Measurements from ENCODE around the gene ZNF195. TPM values are rescaled to one million over a fixed set of nuclear protein-coding genes. Genes with fewer than 3 reads are reported as not detected.
"Not testable (repeated sequence)": the region's sequence is repeated elsewhere in the genome, so short reads cannot be mapped to it uniquely, and the experiment has no call there.

The ZNF195 gene
- polyA plus RNA-seq, 1 experiment = 10.2 TPM

GRCh38 chr11:3402861-3403250 is 23.9 kb upstream of the ZNF195 start:
- POLR2A ChIA-PET; CTCF ChIA-PET; DNase-seq (ENCODE audit: low read depth); H3K27me3 ChIP-seq (ENCODE audit: control insufficient read depth, insufficient read depth, low read length); H3K4me3 ChIP-seq (ENCODE audit: low read depth, low read length); H3K36me3 ChIP-seq (ENCODE audit: control insufficient read depth, insufficient read depth, low read length): not testable (repeated sequence)

- DNase-seq (ENCODE audit: low read depth); H3K27me3 ChIP-seq (ENCODE audit: control insufficient read depth, insufficient read depth, low read length); H3K36me3 ChIP-seq (ENCODE audit: control insufficient read depth, insufficient read depth, low read length); CTCF ChIA-PET; POLR2A ChIA-PET; H3K4me3 ChIP-seq (ENCODE audit: low read depth, low read length): not testable (repeated sequence)
Measured at GRCh38 chr11:3402181-3402860, 23.4 kb upstream of the ZNF195 start.

GRCh38 chr11:3401052-3401451 is 22.1 kb upstream of the ZNF195 start:
- H3K4me3 ChIP-seq (ENCODE audit: low read depth, low read length); POLR2A ChIA-PET; H3K27me3 ChIP-seq (ENCODE audit: control insufficient read depth, insufficient read depth, low read length); H3K36me3 ChIP-seq (ENCODE audit: control insufficient read depth, insufficient read depth, low read length); CTCF ChIA-PET; DNase-seq (ENCODE audit: low read depth): not testable (repeated sequence)

GRCh38 chr11:3398509-3398908 is 19.6 kb upstream of the ZNF195 start:
- DNase-seq (ENCODE audit: low read depth); CTCF ChIA-PET; H3K4me3 ChIP-seq (ENCODE audit: low read depth, low read length); H3K36me3 ChIP-seq (ENCODE audit: control insufficient read depth, insufficient read depth, low read length); H3K27me3 ChIP-seq (ENCODE audit: control insufficient read depth, insufficient read depth, low read length); POLR2A ChIA-PET: not testable (repeated sequence)

GRCh38 chr11:3398106-3398505 is 19.2 kb upstream of the ZNF195 start:
- CTCF ChIA-PET; POLR2A ChIA-PET; H3K36me3 ChIP-seq (ENCODE audit: control insufficient read depth, insufficient read depth, low read length); H3K27me3 ChIP-seq (ENCODE audit: control insufficient read depth, insufficient read depth, low read length); H3K4me3 ChIP-seq (ENCODE audit: low read depth, low read length); DNase-seq (ENCODE audit: low read depth): not testable (repeated sequence)

- H3K4me3 ChIP-seq (ENCODE audit: low read depth, low read length); H3K36me3 ChIP-seq (ENCODE audit: control insufficient read depth, insufficient read depth, low read length); DNase-seq (ENCODE audit: low read depth); H3K27me3 ChIP-seq (ENCODE audit: control insufficient read depth, insufficient read depth, low read length); POLR2A ChIA-PET: not testable (repeated sequence)
- CTCF ChIA-PET = interaction anchor here (2.1 kb wide), 1 partner anchor 12 kb away, joined by 8 read pairs; no protein-coding TSS in a partner anchor
Measured at GRCh38 chr11:3397210-3397609, 18.3 kb upstream of the ZNF195 start.

- H3K4me3 ChIP-seq (ENCODE audit: low read depth, low read length); POLR2A ChIA-PET; DNase-seq (ENCODE audit: low read depth); H3K36me3 ChIP-seq (ENCODE audit: control insufficient read depth, insufficient read depth, low read length); H3K27me3 ChIP-seq (ENCODE audit: control insufficient read depth, insufficient read depth, low read length): not testable (repeated sequence)
- CTCF ChIA-PET = interaction anchor here (2.1 kb wide), 1 partner anchor 13 kb away, joined by 8 read pairs; no protein-coding TSS in a partner anchor
Measured at GRCh38 chr11:3395468-3395867, 16.5 kb upstream of the ZNF195 start.

GRCh38 chr11:3394956-3395355 is 16.0 kb upstream of the ZNF195 start:
- H3K27me3 ChIP-seq (ENCODE audit: control insufficient read depth, insufficient read depth, low read length); H3K36me3 ChIP-seq (ENCODE audit: control insufficient read depth, insufficient read depth, low read length); H3K4me3 ChIP-seq (ENCODE audit: low read depth, low read length); POLR2A ChIA-PET; DNase-seq (ENCODE audit: low read depth): not testable (repeated sequence)
- CTCF ChIA-PET = interaction anchor here (2.1 kb wide), 1 partner anchor 14 kb away, joined by 8 read pairs; no protein-coding TSS in a partner anchor

- H3K36me3 ChIP-seq (ENCODE audit: control insufficient read depth, insufficient read depth, low read length); DNase-seq (ENCODE audit: low read depth); CTCF ChIA-PET: not testable (repeated sequence)
Measured at GRCh38 chr11:3393450-3393849, 14.5 kb upstream of the ZNF195 start.

GRCh38 chr11:3382613-3383285 is 3.8 kb upstream of the ZNF195 start:
- H3K27me3 ChIP-seq (ENCODE audit: control insufficient read depth, insufficient read depth, low read length) = no peaks in the 10 kb centered on the region
- ChIA-PET CTCF (interaction anchor here (1.0 to 1.6 kb wide), 2 partner anchors 26 to 36 kb away, joined by 3 to 4 read pairs; no protein-coding TSS in a partner anchor), POLR2A (no interaction called here)
- DNase-seq (ENCODE audit: low read depth) = no peak
- H3K36me3 ChIP-seq (ENCODE audit: control insufficient read depth, insufficient read depth, low read length) = peaks cover 1% of the 10 kb centered on the region
- no peak overlapping the region for H3K4me3 ChIP-seq (ENCODE audit: low read depth, low read length)
- TF ChIP-seq CTCF (IDR thresholded peaks at IDR 0.05; ENCODE audit: insufficient read depth, low read depth, low read length) = no peak

More at GRCh38 chr11:3393450-3393849, 14.5 kb upstream of the ZNF195 start:
- POLR2A ChIA-PET; H3K4me3 ChIP-seq (ENCODE audit: low read depth, low read length); H3K27me3 ChIP-seq (ENCODE audit: control insufficient read depth, insufficient read depth, low read length): not testable (repeated sequence)

Measured in BJ (cell line).